Measurements from ENCODE around the gene NOL3. TPM values are rescaled to one million over a fixed set of nuclear protein-coding genes. Genes with fewer than 3 reads are reported as not detected.
A peak's percentile ranks its signal among the peaks of the same experiment; 100 is the strongest.

The NOL3 gene
- total and polyA plus RNA-seq, 2 of the 13 experiments (the other 11 are each of a cell fraction or from before 2014, with no cell fraction given) = 5.7 to 20.5 TPM

DNA sequence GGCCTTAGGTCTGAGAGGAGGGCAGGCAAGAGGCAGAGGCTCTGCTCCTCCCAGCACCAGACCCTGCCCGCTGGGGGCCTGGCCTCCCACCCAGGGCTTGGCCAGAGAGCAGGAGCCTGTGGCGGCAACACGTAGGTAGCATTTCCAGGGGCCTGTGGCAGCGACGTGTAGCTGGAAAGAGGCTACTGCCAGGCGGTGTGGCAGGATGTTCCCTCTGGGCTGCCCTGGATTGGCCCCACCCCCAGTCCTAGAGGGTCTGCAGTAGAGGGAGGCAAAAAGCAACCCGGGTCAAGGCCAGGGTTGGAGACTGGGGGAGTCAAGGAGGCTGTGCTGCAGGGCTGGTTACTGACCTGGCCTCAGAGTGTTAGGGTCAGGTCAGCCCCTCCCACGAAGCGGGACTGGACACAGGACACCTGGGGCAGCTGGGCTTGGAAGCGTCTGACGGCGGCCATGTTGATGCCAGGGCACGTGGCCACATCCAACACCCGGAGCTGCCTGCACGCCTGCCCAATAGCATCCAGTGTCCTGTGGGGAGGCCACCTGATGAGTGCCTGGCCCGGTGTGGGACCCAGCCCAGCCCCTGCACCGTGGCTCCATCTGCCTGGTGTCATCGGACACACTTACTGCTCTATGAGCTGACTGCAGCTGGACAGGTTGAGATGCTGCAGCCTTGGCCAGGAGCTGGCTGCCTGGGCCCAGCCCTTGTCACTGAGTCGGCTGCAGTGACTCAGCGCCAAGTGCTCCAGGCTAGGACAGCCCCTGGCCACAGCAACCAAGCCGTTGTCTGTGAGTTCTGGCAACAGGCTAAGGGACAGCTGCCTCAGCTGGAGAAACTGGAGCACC is 37.1 kb downstream of the NOL3 start (continued):
- TF ChIP-seq ZNF562 (CRISPR knock-in tag; IDR thresholded peaks at IDR 0.05; ENCODE audit: borderline replicate concordance) (no peak), MAF1 (CRISPR knock-in tag; IDR thresholded peaks at IDR 0.05; ENCODE audit: borderline replicate concordance) (no peak), MBNL3 (CRISPR knock-in tag; conservative IDR thresholded peaks at IDR 0.05) (no peak), PHF8 (CRISPR knock-in tag; IDR thresholded peaks at IDR 0.05) (no peak), RXRB (CRISPR knock-in tag; IDR thresholded peaks at IDR 0.05; ENCODE audit: borderline replicate concordance) (0 out of 2 replicates have a peak, but pooled peaks have one; percentile 41), ZNF333 (CRISPR knock-in tag; IDR thresholded peaks at IDR 0.05; ENCODE audit: borderline replicate concordance) (no peak; the same call in 1 of the 2 replicates), HMG20B (CRISPR knock-in tag; conservative IDR thresholded peaks at IDR 0.05) (no peak), ZBTB20 (CRISPR knock-in tag; IDR thresholded peaks at IDR 0.05; ENCODE audit: borderline replicate concordance, low read depth) (no peak), ZNF605 (CRISPR knock-in tag; IDR thresholded peaks at IDR 0.05) (no peak), HES4 (CRISPR knock-in tag; IDR thresholded peaks at IDR 0.05; ENCODE audit: borderline replicate concordance) (0 out of 2 replicates have a peak, but pooled peaks have one; percentile 25), ZIK1 (CRISPR knock-in tag; IDR thresholded peaks at IDR 0.05; ENCODE audit: borderline replicate concordance, low read depth) (0 out of 2 replicates have a peak, but pooled peaks have one; percentile 17), ZNF850 (CRISPR knock-in tag; conservative IDR thresholded peaks at IDR 0.05) (no peak)
- TF ChIP-seq, protein P1, sequence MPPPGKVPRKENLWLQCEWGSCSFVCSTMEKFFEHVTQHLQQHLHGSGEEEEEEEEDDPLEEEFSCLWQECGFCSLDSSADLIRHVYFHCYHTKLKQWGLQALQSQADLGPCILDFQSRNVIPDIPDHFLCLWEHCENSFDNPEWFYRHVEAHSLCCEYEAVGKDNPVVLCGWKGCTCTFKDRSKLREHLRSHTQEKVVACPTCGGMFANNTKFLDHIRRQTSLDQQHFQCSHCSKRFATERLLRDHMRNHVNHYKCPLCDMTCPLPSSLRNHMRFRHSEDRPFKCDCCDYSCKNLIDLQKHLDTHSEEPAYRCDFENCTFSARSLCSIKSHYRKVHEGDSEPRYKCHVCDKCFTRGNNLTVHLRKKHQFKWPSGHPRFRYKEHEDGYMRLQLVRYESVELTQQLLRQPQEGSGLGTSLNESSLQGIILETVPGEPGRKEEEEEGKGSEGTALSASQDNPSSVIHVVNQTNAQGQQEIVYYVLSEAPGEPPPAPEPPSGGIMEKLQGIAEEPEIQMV (CRISPR knock-in tag; IDR thresholded peaks at IDR 0.05; ENCODE audit: low read depth) = no peak; the same call in 1 of the 2 replicates
- TF ChIP-seq, protein P2, sequence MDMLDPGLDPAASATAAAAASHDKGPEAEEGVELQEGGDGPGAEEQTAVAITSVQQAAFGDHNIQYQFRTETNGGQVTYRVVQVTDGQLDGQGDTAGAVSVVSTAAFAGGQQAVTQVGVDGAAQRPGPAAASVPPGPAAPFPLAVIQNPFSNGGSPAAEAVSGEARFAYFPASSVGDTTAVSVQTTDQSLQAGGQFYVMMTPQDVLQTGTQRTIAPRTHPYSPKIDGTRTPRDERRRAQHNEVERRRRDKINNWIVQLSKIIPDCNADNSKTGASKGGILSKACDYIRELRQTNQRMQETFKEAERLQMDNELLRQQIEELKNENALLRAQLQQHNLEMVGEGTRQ (IDR thresholded peaks at IDR 0.05; ENCODE audit: low read depth, low read length) = peak; percentile 12; the same call in 1 of the 2 replicates
- TF ChIP-seq, protein P2 (CRISPR knock-in tag; IDR thresholded peaks at IDR 0.05; ENCODE audit: borderline replicate concordance) = no peak; the same call in 1 of the 2 replicates
- TF ChIP-seq, protein P3, sequence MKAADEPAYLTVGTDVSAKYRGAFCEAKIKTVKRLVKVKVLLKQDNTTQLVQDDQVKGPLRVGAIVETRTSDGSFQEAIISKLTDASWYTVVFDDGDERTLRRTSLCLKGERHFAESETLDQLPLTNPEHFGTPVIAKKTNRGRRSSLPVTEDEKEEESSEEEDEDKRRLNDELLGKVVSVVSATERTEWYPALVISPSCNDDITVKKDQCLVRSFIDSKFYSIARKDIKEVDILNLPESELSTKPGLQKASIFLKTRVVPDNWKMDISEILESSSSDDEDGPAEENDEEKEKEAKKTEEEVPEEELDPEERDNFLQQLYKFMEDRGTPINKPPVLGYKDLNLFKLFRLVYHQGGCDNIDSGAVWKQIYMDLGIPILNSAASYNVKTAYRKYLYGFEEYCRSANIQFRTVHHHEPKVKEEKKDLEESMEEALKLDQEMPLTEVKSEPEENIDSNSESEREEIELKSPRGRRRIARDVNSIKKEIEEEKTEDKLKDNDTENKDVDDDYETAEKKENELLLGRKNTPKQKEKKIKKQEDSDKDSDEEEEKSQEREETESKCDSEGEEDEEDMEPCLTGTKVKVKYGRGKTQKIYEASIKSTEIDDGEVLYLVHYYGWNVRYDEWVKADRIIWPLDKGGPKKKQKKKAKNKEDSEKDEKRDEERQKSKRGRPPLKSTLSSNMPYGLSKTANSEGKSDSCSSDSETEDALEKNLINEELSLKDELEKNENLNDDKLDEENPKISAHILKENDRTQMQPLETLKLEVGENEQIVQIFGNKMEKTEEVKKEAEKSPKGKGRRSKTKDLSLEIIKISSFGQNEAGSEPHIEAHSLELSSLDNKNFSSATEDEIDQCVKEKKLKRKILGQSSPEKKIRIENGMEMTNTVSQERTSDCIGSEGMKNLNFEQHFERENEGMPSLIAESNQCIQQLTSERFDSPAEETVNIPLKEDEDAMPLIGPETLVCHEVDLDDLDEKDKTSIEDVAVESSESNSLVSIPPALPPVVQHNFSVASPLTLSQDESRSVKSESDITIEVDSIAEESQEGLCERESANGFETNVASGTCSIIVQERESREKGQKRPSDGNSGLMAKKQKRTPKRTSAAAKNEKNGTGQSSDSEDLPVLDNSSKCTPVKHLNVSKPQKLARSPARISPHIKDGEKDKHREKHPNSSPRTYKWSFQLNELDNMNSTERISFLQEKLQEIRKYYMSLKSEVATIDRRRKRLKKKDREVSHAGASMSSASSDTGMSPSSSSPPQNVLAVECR (CRISPR knock-in tag; IDR thresholded peaks at IDR 0.05; ENCODE audit: borderline replicate concordance) = 0 out of 2 replicates have a peak, but pooled peaks have one; percentile 22
- TF ChIP-seq, protein P4, sequence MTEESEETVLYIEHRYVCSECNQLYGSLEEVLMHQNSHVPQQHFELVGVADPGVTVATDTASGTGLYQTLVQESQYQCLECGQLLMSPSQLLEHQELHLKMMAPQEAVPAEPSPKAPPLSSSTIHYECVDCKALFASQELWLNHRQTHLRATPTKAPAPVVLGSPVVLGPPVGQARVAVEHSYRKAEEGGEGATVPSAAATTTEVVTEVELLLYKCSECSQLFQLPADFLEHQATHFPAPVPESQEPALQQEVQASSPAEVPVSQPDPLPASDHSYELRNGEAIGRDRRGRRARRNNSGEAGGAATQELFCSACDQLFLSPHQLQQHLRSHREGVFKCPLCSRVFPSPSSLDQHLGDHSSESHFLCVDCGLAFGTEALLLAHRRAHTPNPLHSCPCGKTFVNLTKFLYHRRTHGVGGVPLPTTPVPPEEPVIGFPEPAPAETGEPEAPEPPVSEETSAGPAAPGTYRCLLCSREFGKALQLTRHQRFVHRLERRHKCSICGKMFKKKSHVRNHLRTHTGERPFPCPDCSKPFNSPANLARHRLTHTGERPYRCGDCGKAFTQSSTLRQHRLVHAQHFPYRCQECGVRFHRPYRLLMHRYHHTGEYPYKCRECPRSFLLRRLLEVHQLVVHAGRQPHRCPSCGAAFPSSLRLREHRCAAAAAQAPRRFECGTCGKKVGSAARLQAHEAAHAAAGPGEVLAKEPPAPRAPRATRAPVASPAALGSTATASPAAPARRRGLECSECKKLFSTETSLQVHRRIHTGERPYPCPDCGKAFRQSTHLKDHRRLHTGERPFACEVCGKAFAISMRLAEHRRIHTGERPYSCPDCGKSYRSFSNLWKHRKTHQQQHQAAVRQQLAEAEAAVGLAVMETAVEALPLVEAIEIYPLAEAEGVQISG (CRISPR knock-in tag; IDR thresholded peaks at IDR 0.05) = no peak; the same call in 1 of the 2 replicates
